GM06990 (cell line): ENCODE data around the gene PELI2.

Experiments used
- DNase-seq: peaks from one replicate; pipeline ENCODE4 v3.0.0-alpha.2; 2011; ENCODE audit not compliant: insufficient read length; ENCODE audit errors: extremely low read depth
- H3K27me3 ChIP-seq: replicated peaks from 2 replicates; pipeline ENCODE4 v1.6.0; 2011; ENCODE audit warnings: low read length; ENCODE audit not compliant: control insufficient read depth, insufficient read depth
- H3K36me3 ChIP-seq: 2 replicates; pipeline ENCODE4 v1.5.1; 2011; ENCODE audit warnings: low read length; ENCODE audit not compliant: control insufficient read depth, insufficient read depth
- H3K4me3 ChIP-seq: replicated peaks from 2 replicates; pipeline ENCODE4 v1.5.1; 2011; ENCODE audit warnings: low read depth, mild to moderate bottlenecking, control low read depth, low read length
- CTCF ChIP-seq: IDR thresholded peaks from 2 replicates; pipeline ENCODE4 v1.5.1; 2011; ENCODE audit warnings: low read length, control low read depth, mild to moderate bottlenecking, inconsistent platforms; ENCODE audit not compliant: insufficient read depth, poor library complexity, severe bottlenecking

PELI2 gene

GRCh38 chr14:56237398-56237797, 119.2 kb downstream of the PELI2 start:
- no peaks in the 10 kb centered on the region for H3K36me3 ChIP-seq
- H3K4me3 ChIP-seq, result no peak overlapping the region
- DNase-seq, result no peak
- H3K27me3 ChIP-seq, result no peaks in the 10 kb centered on the region
- no peak for TF ChIP-seq CTCF

GRCh38 chr14:56241461-56241860, 123.2 kb downstream of the PELI2 start:
- Histone ChIP-seq H3K36me3 (no peaks in the 10 kb centered on the region), H3K27me3 (no peaks in the 10 kb centered on the region), H3K4me3 (no peak overlapping the region)
- no peak for DNase-seq
- TF ChIP-seq CTCF, result no peak

GRCh38 chr14:56243110-56243509, 124.9 kb downstream of the PELI2 start:
- Histone ChIP-seq H3K36me3 (no peaks in the 10 kb centered on the region), H3K4me3 (no peak overlapping the region), H3K27me3 (no peaks in the 10 kb centered on the region)
- TF ChIP-seq CTCF, result no peak
- no peak for DNase-seq

GRCh38 chr14:56244138-56244789, 126.1 kb downstream of the PELI2 start:
- no peak for TF ChIP-seq CTCF
- Histone ChIP-seq H3K36me3 (no peaks in the 10 kb centered on the region), H3K4me3 (no peak overlapping the region), H3K27me3 (no peaks in the 10 kb centered on the region)
- no peak for DNase-seq

- DNase-seq, result no peak
- Histone ChIP-seq H3K4me3 (no peak overlapping the region), H3K36me3 (no peaks in the 10 kb centered on the region), H3K27me3 (peaks cover 2% of the 10 kb centered on the region)
- peak; percentile 31 for TF ChIP-seq CTCF
Observed at GRCh38 chr14:56247495-56248200, 129.4 kb downstream of the PELI2 start.
